GM23338 (cell line): ENCODE measurements around the gene ELMOD3. TPM values are rescaled to one million over a fixed set of nuclear protein-coding genes. Genes with fewer than 3 reads are reported as not detected.

Experiments used
- ATAC-seq: fragments of 200-7000 bp; cut with Tn5 transposase; 3 replicates; pipeline ENCODE4 v1.9.1; 2020
- DNase-seq: peaks from one replicate; pipeline ENCODE4 v3.0.0-alpha.2; 2015; ENCODE audit warnings: low spot score
- H2AFZ ChIP-seq: fragments of 200-600 bp; sonication (generic); 2 replicates; pipeline ENCODE4 v1.8.0; 2016; ENCODE audit warnings: antibody characterized with exemption, mild to moderate bottlenecking, moderate library complexity
- H3F3A ChIP-seq: fragments of 200-600 bp; sonication (generic); replicated peaks from 2 replicates; pipeline ENCODE4 v1.8.0; 2017; ENCODE audit warnings: antibody characterized with exemption, mixed run types, low read depth
- H3K27ac ChIP-seq: fragments of 200-600 bp; sonication (generic); 2 replicates; pipeline ENCODE4 v1.6.1; 2016; ENCODE audit warnings: low read depth
- H3K27me3 ChIP-seq: fragments of 200-600 bp; sonication (generic); 2 replicates; pipeline ENCODE4 v1.8.0; 2016; ENCODE audit warnings: mild to moderate bottlenecking, mixed run types, moderate library complexity; ENCODE audit not compliant: insufficient read depth
- H3K36me3 ChIP-seq: fragments of 200-600 bp; sonication (generic); 2 replicates; pipeline ENCODE4 v1.8.0; 2016; ENCODE audit warnings: mild to moderate bottlenecking; ENCODE audit not compliant: insufficient read depth
- H3K4me1 ChIP-seq: fragments of 200-600 bp; sonication (generic); 2 replicates; pipeline ENCODE4 v1.8.0; 2016; ENCODE audit warnings: mild to moderate bottlenecking, moderate library complexity; ENCODE audit not compliant: insufficient read depth
- H3K4me2 ChIP-seq: fragments of 200-600 bp; sonication (generic); 2 replicates; pipeline ENCODE4 v1.7.1; 2017; ENCODE audit warnings: mixed run types
- H3K4me3 ChIP-seq: fragments of 200-600 bp; sonication (generic); 2 replicates; pipeline ENCODE4 v1.6.1; 2016; ENCODE audit warnings: mixed run types
- H3K79me2 ChIP-seq: fragments of 200-600 bp; sonication (generic); replicated peaks from 2 replicates; pipeline ENCODE4 v1.8.0; 2017; ENCODE audit warnings: mild to moderate bottlenecking; ENCODE audit not compliant: insufficient read depth
- H3K9me2 ChIP-seq: fragments of 200-600 bp; sonication (generic); 2 replicates; pipeline ENCODE4 v1.8.0; 2017; ENCODE audit not compliant: insufficient read depth
- H4K20me1 ChIP-seq: fragments of 200-600 bp; sonication (generic); replicated peaks from 2 replicates; pipeline ENCODE4 v1.8.0; 2017; ENCODE audit warnings: mild to moderate bottlenecking; ENCODE audit not compliant: insufficient read depth
- H3K27ac Mint-ChIP-seq: 2 replicates; pipeline ENCODE4 v1.8.0; 2020; ENCODE audit warnings: inconsistent platforms, mild to moderate bottlenecking, moderate library complexity, mixed read lengths
- H3K27me3 Mint-ChIP-seq: 3 replicates; pipeline ENCODE4 v1.8.0; 2022; ENCODE audit warnings: low read depth, mild to moderate bottlenecking, moderate library complexity, mixed read lengths, inconsistent platforms; ENCODE audit not compliant: insufficient read depth, poor library complexity
- H3K36me3 Mint-ChIP-seq: 3 replicates; pipeline ENCODE4 v1.8.0; 2021; ENCODE audit warnings: low read depth, mild to moderate bottlenecking, inconsistent platforms, moderate library complexity, mixed read lengths
- H3K4me1 Mint-ChIP-seq: 3 replicates; pipeline ENCODE4 v1.8.0; 2020; ENCODE audit warnings: mild to moderate bottlenecking, inconsistent platforms, mixed read lengths
- H3K4me3 Mint-ChIP-seq: 3 replicates; pipeline ENCODE4 v1.8.0; 2021; ENCODE audit warnings: moderate library complexity, mild to moderate bottlenecking, inconsistent platforms, mixed read lengths
- H3K9me3 Mint-ChIP-seq: 3 replicates; pipeline ENCODE4 v1.8.0; 2020; ENCODE audit warnings: moderate library complexity, mild to moderate bottlenecking, inconsistent platforms, mixed read lengths
- CREB1 ChIP-seq: fragments of 250-450 bp; sonication (Bioruptor Pico); IDR thresholded peaks from 2 replicates; pipeline ENCODE4 v1.5.0; 2020; ENCODE audit warnings: low read depth, mild to moderate bottlenecking, moderate library complexity
- EZH2 ChIP-seq: fragments of 200-600 bp; sonication (generic); IDR thresholded peaks from one replicate; pipeline ENCODE4 v1.8.0; 2017; ENCODE audit warnings: antibody characterized with exemption, mild to moderate bottlenecking, low read depth; ENCODE audit not compliant: unreplicated experiment
- EZH2phosphoT487 ChIP-seq: fragments of 200-600 bp; sonication (generic); IDR thresholded peaks from one replicate; pipeline ENCODE4 v1.8.1; 2018; ENCODE audit warnings: antibody characterized with exemption; ENCODE audit not compliant: unreplicated experiment
- JUNB ChIP-seq: IDR thresholded peaks from one replicate; pipeline ENCODE4 v1.6.1; 2016; ENCODE audit warnings: antibody characterized with exemption; ENCODE audit not compliant: unreplicated experiment
- NANOG ChIP-seq: IDR thresholded peaks from 2 replicates; pipeline ENCODE4 v1.6.1; 2016; ENCODE audit warnings: antibody characterized with exemption, borderline replicate concordance
- POLR2AphosphoS5 ChIP-seq: IDR thresholded peaks from 2 replicates; pipeline ENCODE4 v1.6.1; 2016; ENCODE audit warnings: antibody characterized with exemption, low read depth
- STAT1 ChIP-seq: IDR thresholded peaks from one replicate; pipeline ENCODE4 v1.6.1; 2016; ENCODE audit warnings: antibody characterized with exemption; ENCODE audit not compliant: unreplicated experiment
- ZNF114 ChIP-seq: fragments of 250-450 bp; sonication (Bioruptor Pico); IDR thresholded peaks from 2 replicates; pipeline ENCODE4 v1.5.0; 2020; ENCODE audit warnings: mild to moderate bottlenecking, moderate library complexity
- ZNF331 ChIP-seq: fragments of 250-450 bp; sonication (Bioruptor Pico); IDR thresholded peaks from 2 replicates; pipeline ENCODE4 v1.5.0; 2020; ENCODE audit warnings: low read depth, mild to moderate bottlenecking, moderate library complexity
- polyA plus RNA-seq: library from polyadenylated mRNA; unstranded; fragments of >200 nt; fragmentation: Nextera tagmentation; extraction: Ambion mirVana; gene quantifications from 2 replicates; pipeline ENCODE4 v1.2.1, GENCODE V29; 2016
- total RNA-seq: library from RNA; depleted of rRNA; stranded (reverse); fragments of >200 nt; shearing (Covaris generic); gene quantifications from 2 replicates; pipeline ENCODE4 v1.2.3, GENCODE V29; 2014
- TF ChIP-seq, protein P1 (sequence below): IDR thresholded peaks from 2 replicates; pipeline ENCODE4 v1.6.1; 2016; ENCODE audit warnings: antibody characterized with exemption
- TF ChIP-seq, protein P2 (sequence below), 2 experiments: fragments of 200-600 bp in 1 of 2; sonication (generic) in 1 of 2; conservative IDR thresholded peaks; 2 replicates each; pipeline versions ENCODE4 v1.5.1 to v1.6.1; 2016 to 2017; ENCODE audit warnings: antibody characterized with exemption in 2 of 2, low read depth in 2 of 2, mild to moderate bottlenecking in 2 of 2, moderate library complexity in 1 of 2
- TF ChIP-seq, protein P3 (sequence below): fragments of 250-450 bp; sonication (Bioruptor Pico); IDR thresholded peaks from 2 replicates; pipeline ENCODE4 v1.5.0; 2020; ENCODE audit warnings: mild to moderate bottlenecking, moderate library complexity
- TF ChIP-seq, protein P4 (sequence below): IDR thresholded peaks from one replicate; pipeline ENCODE4 v1.6.1; 2018; ENCODE audit warnings: antibody characterized with exemption; ENCODE audit not compliant: unreplicated experiment

Gene ELMOD3
- total and polyA plus RNA-seq, 2 experiments from 2014 or later = 8.6 to 8.9 TPM

DNA sequence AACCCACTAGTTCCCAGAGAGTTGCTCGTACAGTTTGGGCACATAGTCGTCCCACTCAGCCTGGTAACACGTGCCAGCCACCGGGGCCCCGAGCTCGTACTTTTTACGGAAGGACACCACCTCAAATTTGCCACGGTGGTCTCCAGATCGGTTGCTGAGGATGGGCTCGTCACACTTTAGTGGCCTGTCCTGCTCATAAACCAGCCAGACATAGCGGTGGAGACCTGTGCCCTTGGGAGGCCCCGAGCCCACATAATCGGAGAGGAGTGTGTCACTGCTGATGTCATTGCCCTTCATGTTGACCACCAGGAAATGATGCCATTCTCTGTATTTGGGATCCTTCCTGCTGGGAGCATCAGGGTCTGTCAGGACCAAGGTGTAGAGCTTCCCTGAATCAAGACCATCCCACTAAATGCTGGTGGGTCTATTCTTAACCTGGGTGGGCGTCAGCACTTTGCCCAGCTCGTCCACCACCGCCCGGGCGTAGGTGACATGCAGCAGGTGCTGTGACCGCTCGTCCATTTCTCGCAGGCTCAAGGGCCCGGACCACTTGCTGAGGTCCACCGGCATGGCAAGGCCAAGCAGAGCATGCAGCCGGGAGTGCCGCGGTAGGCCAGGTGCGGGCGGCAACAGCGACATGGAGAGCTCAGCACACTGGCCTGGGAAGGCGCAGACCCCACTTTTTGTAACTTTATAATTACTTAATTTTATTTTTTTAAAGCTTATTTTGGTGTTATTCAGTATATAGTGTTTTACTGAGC, 13.1 kb upstream of the ELMOD3 start:
- no peak for TF ChIP-seq STAT1
- no peak for TF ChIP-seq EZH2phosphoT487
- TF ChIP-seq, protein P1, sequence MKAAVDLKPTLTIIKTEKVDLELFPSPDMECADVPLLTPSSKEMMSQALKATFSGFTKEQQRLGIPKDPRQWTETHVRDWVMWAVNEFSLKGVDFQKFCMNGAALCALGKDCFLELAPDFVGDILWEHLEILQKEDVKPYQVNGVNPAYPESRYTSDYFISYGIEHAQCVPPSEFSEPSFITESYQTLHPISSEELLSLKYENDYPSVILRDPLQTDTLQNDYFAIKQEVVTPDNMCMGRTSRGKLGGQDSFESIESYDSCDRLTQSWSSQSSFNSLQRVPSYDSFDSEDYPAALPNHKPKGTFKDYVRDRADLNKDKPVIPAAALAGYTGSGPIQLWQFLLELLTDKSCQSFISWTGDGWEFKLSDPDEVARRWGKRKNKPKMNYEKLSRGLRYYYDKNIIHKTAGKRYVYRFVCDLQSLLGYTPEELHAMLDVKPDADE = no peak
- TF ChIP-seq, protein P2, sequence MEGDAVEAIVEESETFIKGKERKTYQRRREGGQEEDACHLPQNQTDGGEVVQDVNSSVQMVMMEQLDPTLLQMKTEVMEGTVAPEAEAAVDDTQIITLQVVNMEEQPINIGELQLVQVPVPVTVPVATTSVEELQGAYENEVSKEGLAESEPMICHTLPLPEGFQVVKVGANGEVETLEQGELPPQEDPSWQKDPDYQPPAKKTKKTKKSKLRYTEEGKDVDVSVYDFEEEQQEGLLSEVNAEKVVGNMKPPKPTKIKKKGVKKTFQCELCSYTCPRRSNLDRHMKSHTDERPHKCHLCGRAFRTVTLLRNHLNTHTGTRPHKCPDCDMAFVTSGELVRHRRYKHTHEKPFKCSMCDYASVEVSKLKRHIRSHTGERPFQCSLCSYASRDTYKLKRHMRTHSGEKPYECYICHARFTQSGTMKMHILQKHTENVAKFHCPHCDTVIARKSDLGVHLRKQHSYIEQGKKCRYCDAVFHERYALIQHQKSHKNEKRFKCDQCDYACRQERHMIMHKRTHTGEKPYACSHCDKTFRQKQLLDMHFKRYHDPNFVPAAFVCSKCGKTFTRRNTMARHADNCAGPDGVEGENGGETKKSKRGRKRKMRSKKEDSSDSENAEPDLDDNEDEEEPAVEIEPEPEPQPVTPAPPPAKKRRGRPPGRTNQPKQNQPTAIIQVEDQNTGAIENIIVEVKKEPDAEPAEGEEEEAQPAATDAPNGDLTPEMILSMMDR (conservative IDR thresholded peaks at IDR 0.05; ENCODE audit: low read depth in 2 of 2) = no peak
- TF ChIP-seq ZNF114 (CRISPR knock-in tag) = no peak
- TF ChIP-seq ZNF331 (CRISPR knock-in tag) = no peak
- TF ChIP-seq, protein P3, sequence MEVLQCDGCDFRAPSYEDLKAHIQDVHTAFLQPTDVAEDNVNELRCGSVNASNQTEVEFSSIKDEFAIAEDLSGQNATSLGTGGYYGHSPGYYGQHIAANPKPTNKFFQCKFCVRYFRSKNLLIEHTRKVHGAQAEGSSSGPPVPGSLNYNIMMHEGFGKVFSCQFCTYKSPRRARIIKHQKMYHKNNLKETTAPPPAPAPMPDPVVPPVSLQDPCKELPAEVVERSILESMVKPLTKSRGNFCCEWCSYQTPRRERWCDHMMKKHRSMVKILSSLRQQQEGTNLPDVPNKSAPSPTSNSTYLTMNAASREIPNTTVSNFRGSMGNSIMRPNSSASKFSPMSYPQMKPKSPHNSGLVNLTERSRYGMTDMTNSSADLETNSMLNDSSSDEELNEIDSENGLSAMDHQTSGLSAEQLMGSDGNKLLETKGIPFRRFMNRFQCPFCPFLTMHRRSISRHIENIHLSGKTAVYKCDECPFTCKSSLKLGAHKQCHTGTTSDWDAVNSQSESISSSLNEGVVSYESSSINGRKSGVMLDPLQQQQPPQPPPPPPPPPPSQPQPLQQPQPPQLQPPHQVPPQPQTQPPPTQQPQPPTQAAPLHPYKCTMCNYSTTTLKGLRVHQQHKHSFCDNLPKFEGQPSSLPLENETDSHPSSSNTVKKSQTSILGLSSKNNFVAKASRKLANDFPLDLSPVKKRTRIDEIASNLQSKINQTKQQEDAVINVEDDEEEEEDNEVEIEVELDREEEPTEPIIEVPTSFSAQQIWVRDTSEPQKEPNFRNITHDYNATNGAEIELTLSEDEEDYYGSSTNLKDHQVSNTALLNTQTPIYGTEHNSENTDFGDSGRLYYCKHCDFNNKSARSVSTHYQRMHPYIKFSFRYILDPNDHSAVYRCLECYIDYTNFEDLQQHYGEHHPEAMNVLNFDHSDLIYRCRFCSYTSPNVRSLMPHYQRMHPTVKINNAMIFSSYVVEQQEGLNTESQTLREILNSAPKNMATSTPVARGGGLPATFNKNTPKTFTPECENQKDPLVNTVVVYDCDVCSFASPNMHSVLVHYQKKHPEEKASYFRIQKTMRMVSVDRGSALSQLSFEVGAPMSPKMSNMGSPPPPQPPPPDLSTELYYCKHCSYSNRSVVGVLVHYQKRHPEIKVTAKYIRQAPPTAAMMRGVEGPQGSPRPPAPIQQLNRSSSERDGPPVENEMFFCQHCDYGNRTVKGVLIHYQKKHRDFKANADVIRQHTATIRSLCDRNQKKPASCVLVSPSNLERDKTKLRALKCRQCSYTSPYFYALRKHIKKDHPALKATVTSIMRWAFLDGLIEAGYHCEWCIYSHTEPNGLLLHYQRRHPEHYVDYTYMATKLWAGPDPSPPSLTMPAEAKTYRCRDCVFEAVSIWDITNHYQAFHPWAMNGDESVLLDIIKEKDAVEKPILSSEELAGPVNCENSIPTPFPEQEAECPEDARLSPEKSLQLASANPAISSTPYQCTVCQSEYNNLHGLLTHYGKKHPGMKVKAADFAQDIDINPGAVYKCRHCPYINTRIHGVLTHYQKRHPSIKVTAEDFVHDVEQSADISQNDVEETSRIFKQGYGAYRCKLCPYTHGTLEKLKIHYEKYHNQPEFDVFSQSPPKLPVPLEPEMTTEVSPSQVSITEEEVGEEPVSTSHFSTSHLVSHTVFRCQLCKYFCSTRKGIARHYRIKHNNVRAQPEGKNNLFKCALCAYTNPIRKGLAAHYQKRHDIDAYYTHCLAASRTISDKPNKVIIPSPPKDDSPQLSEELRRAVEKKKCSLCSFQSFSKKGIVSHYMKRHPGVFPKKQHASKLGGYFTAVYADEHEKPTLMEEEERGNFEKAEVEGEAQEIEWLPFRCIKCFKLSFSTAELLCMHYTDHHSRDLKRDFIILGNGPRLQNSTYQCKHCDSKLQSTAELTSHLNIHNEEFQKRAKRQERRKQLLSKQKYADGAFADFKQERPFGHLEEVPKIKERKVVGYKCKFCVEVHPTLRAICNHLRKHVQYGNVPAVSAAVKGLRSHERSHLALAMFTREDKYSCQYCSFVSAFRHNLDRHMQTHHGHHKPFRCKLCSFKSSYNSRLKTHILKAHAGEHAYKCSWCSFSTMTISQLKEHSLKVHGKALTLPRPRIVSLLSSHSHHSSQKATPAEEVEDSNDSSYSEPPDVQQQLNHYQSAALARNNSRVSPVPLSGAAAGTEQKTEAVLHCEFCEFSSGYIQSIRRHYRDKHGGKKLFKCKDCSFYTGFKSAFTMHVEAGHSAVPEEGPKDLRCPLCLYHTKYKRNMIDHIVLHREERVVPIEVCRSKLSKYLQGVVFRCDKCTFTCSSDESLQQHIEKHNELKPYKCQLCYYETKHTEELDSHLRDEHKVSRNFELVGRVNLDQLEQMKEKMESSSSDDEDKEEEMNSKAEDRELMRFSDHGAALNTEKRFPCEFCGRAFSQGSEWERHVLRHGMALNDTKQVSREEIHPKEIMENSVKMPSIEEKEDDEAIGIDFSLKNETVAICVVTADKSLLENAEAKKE = no peak
- TF ChIP-seq EZH2 = no peak
- TF ChIP-seq NANOG = no peak
- TF ChIP-seq POLR2AphosphoS5 = no peak
- TF ChIP-seq CREB1 = no peak
- no peak for TF ChIP-seq JUNB
- TF ChIP-seq, protein P4, sequence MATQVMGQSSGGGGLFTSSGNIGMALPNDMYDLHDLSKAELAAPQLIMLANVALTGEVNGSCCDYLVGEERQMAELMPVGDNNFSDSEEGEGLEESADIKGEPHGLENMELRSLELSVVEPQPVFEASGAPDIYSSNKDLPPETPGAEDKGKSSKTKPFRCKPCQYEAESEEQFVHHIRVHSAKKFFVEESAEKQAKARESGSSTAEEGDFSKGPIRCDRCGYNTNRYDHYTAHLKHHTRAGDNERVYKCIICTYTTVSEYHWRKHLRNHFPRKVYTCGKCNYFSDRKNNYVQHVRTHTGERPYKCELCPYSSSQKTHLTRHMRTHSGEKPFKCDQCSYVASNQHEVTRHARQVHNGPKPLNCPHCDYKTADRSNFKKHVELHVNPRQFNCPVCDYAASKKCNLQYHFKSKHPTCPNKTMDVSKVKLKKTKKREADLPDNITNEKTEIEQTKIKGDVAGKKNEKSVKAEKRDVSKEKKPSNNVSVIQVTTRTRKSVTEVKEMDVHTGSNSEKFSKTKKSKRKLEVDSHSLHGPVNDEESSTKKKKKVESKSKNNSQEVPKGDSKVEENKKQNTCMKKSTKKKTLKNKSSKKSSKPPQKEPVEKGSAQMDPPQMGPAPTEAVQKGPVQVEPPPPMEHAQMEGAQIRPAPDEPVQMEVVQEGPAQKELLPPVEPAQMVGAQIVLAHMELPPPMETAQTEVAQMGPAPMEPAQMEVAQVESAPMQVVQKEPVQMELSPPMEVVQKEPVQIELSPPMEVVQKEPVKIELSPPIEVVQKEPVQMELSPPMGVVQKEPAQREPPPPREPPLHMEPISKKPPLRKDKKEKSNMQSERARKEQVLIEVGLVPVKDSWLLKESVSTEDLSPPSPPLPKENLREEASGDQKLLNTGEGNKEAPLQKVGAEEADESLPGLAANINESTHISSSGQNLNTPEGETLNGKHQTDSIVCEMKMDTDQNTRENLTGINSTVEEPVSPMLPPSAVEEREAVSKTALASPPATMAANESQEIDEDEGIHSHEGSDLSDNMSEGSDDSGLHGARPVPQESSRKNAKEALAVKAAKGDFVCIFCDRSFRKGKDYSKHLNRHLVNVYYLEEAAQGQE = no peak
- H3K9me2 ChIP-seq = no peaks in the 10 kb centered on the region
- 0 out of 2 replicates have a peak overlapping the region, but pooled peaks have one; percentile 65 for H3K27ac Mint-ChIP-seq
- no peak overlapping the region for H3K4me3 Mint-ChIP-seq
- H3K4me3 ChIP-seq = no peak overlapping the region
- peaks cover 4% of the 10 kb centered on the region for H3K27me3 Mint-ChIP-seq
- no peak overlapping the region for H3K4me2 ChIP-seq
- no peaks in the 10 kb centered on the region for H3F3A ChIP-seq
- H3K27ac ChIP-seq = no peak overlapping the region
- peaks cover 19% of the 10 kb centered on the region for H3K4me1 Mint-ChIP-seq
- no peaks in the 10 kb centered on the region for H3K79me2 ChIP-seq
- no peak overlapping the region for H2AFZ ChIP-seq
- no peaks in the 10 kb centered on the region for H3K27me3 ChIP-seq
- ATAC-seq (no peak), DNase-seq (no peak)
- H4K20me1 ChIP-seq = no peaks in the 10 kb centered on the region; the same call in 1 of the 2 replicates
- H3K4me1 ChIP-seq = no peaks in the 10 kb centered on the region; the same call in 1 of the 2 replicates
- no peaks in the 10 kb centered on the region for H3K36me3 ChIP-seq
- H3K36me3 Mint-ChIP-seq = peaks cover 4% of the 10 kb centered on the region; the same call in 1 of the 3 replicates
- H3K9me3 Mint-ChIP-seq = no peaks in the 10 kb centered on the region
